HCT116 (cell line): Measurements from ENCODE around the gene PGAP3. TPM values are rescaled to one million over a fixed set of nuclear protein-coding genes. Genes with fewer than 3 reads are reported as not detected.

Experiments used
- ATAC-seq: fragments of 200-7000 bp; cut with Tn5 transposase; 2 replicates; pipeline ENCODE4 v1.9.1; 2020; ENCODE audit warnings: mild to moderate bottlenecking, moderate library complexity
- BruUV-seq: library from RNA; stranded (reverse); fragments of 400-500 nt; replicated peaks from 2 replicates; lab custom pipeline; 2021; lab: Mats Ljungman, UMichigan
- CTCF ChIA-PET: fragments of 300-600 bp; sonication (Branson Sonifier 250); formaldehyde crosslinking; loops from one replicate; lab custom pipeline; 2021; ENCODE audit warnings: antibody characterized with exemption; lab: Charles Lee
- POLR2A ChIA-PET: fragments of 300-600, 350-600 bp; sonication (Branson Sonifier 250); formaldehyde crosslinking; loops from one replicate; lab custom pipeline; 2021; ENCODE audit warnings: antibody characterized with exemption; lab: Charles Lee
- RAD21 ChIA-PET, 2 experiments: fragments of 300-600 bp; sonication (Branson Sonifier 250); formaldehyde crosslinking; loops; one replicate each; lab custom pipeline; 2023; ENCODE audit warnings: low total read pairs in 2 of 2; ENCODE audit not compliant: uncharacterized antibody in 2 of 2, unreplicated experiment in 2 of 2, low non-redundant PET in 1 of 2; lab: Charles Lee
- DNase-seq: peaks from one replicate; pipeline ENCODE4 v3.0.0-alpha.2; 2010; ENCODE audit warnings: low read depth, low spot score
- H2AFZ ChIP-seq: fragments of 200-600 bp; shearing (Covaris generic), sonication (generic); 2 replicates; pipeline ENCODE4 v1.6.1; 2017; ENCODE audit warnings: low read depth, mixed run types, mixed read lengths, antibody characterized with exemption, low read length; ENCODE audit not compliant: poor library complexity, severe bottlenecking
- H3K27ac ChIP-seq: 2 replicates; pipeline ENCODE4 v1.5.1; 2012; ENCODE audit warnings: low read depth, low read length
- H3K27me3 ChIP-seq: fragments of 200-600 bp; sonication (generic); 2 replicates; pipeline ENCODE4 v1.6.1; 2016; ENCODE audit warnings: mixed run types, low read length, mixed read lengths; ENCODE audit not compliant: insufficient read depth
- H3K36me3 ChIP-seq, 2 experiments: fragments of 200-500 bp in 1 of 2; fragments of 200-600 bp in 1 of 2; sonication (Bioruptor generic) in 1 of 2; sonication (generic) in 1 of 2; 2 replicates each; pipeline versions ENCODE4 v1.5.1 to v1.6.1; 2014 to 2016; ENCODE audit warnings: low read length in 2 of 2, inconsistent platforms in 1 of 2, mixed read lengths in 1 of 2, mixed run types in 1 of 2; ENCODE audit not compliant: insufficient read depth in 2 of 2, control insufficient read depth in 1 of 2
- H3K4me1 ChIP-seq, 2 experiments: fragments of 200-600 bp in 1 of 2; sonication (generic) in 1 of 2; 2 replicates each; pipeline versions ENCODE4 v1.5.1 to v1.6.1; 2012 to 2017; ENCODE audit warnings: low read length in 2 of 2, inconsistent platforms in 1 of 2, mild to moderate bottlenecking in 1 of 2, mixed read lengths in 1 of 2, mixed run types in 1 of 2, moderate library complexity in 1 of 2; ENCODE audit not compliant: insufficient read depth in 2 of 2, control insufficient read depth in 1 of 2
- H3K4me2 ChIP-seq: fragments of 200-600 bp; sonication (generic); 2 replicates; pipeline ENCODE4 v1.6.1; 2017; ENCODE audit warnings: mixed run types, low read length, mixed read lengths
- H3K4me3 ChIP-seq, 2 experiments: fragments of 200-600 bp in 1 of 2; sonication (generic) in 1 of 2; replicated peaks in 1 of 2; 2 replicates each; pipeline ENCODE4 v1.5.1; 2011 to 2016; ENCODE audit warnings: low read length in 2 of 2, control low read depth in 1 of 2, low read depth in 1 of 2, mild to moderate bottlenecking in 1 of 2, mixed read lengths in 1 of 2, mixed run types in 1 of 2
- H3K79me2 ChIP-seq: fragments of 200-600 bp; sonication (generic); 2 replicates; pipeline ENCODE4 v1.6.1; 2017; ENCODE audit warnings: mild to moderate bottlenecking, mixed run types, low read length, moderate library complexity, mixed read lengths; ENCODE audit not compliant: insufficient read depth
- H3K9ac ChIP-seq: fragments of 200-600 bp; sonication (generic); 2 replicates; pipeline ENCODE4 v1.6.1; 2016; ENCODE audit warnings: low read length, mixed read lengths
- H3K9me2 ChIP-seq: fragments of 200-600 bp; sonication (generic), shearing (Covaris generic); 2 replicates; pipeline ENCODE4 v1.6.1; 2017; ENCODE audit warnings: mixed run types, mild to moderate bottlenecking, moderate library complexity; ENCODE audit not compliant: insufficient read depth
- H3K9me3 ChIP-seq, 2 experiments: fragments of 200-500 bp in 1 of 2; fragments of 200-600 bp in 1 of 2; sonication (Bioruptor generic) in 1 of 2; sonication (generic) in 1 of 2; 2 replicates each; pipeline ENCODE4 v1.6.1; 2014 to 2017; ENCODE audit warnings: low read length in 2 of 2, mixed read lengths in 2 of 2, inconsistent platforms in 1 of 2, low read depth in 1 of 2, mild to moderate bottlenecking in 1 of 2, mixed run types in 1 of 2, moderate library complexity in 1 of 2; ENCODE audit not compliant: control insufficient read depth in 1 of 2, insufficient read depth in 1 of 2
- H4K20me1 ChIP-seq: fragments of 200-600 bp; sonication (generic), shearing (Covaris generic); 2 replicates; pipeline ENCODE4 v1.6.1; 2017; ENCODE audit warnings: mixed run types, mild to moderate bottlenecking, moderate library complexity; ENCODE audit not compliant: insufficient read depth
- CEBPB ChIP-seq: IDR thresholded peaks from 2 replicates; pipeline ENCODE4 v1.6.1; 2012; ENCODE audit warnings: low read depth
- EGR1 ChIP-seq: IDR thresholded peaks from 2 replicates; pipeline ENCODE4 v1.6.1; 2012; ENCODE audit warnings: low read depth
- ELF1 ChIP-seq: IDR thresholded peaks from 2 replicates; pipeline ENCODE4 v1.6.1; 2012; ENCODE audit warnings: low read depth, borderline replicate concordance
- EZH2 ChIP-seq: fragments of 200-600 bp; sonication (generic); IDR thresholded peaks from 2 replicates; pipeline ENCODE4 v1.6.1; 2017; ENCODE audit warnings: antibody characterized with exemption, mixed run types
- FOSL1 ChIP-seq: IDR thresholded peaks from 2 replicates; pipeline ENCODE4 v1.6.1; 2012; ENCODE audit warnings: low read depth
- POLR2A ChIP-seq: IDR thresholded peaks from 2 replicates; pipeline ENCODE4 v1.7.0; 2011; ENCODE audit warnings: borderline replicate concordance; ENCODE audit not compliant: insufficient read depth, insufficient read length; ENCODE audit errors: extremely low read depth
- RAD21 ChIP-seq: IDR thresholded peaks from 2 replicates; pipeline ENCODE4 v1.6.1; 2012; ENCODE audit warnings: low read depth, mild to moderate bottlenecking
- TCF7L2 ChIP-seq: IDR thresholded peaks from 2 replicates; pipeline ENCODE4 v1.7.0; 2011; ENCODE audit warnings: borderline replicate concordance, inconsistent platforms; ENCODE audit not compliant: insufficient read depth, insufficient read length; ENCODE audit errors: extremely low read depth
- YY1 ChIP-seq: IDR thresholded peaks from 2 replicates; pipeline ENCODE4 v1.6.1; 2011; ENCODE audit warnings: low read length, low read depth, moderate library complexity, mild to moderate bottlenecking; ENCODE audit not compliant: insufficient replicate concordance; ENCODE audit errors: extremely low read depth
- ZNF274 ChIP-seq: fragments of 200-500 bp; sonication (Bioruptor generic); IDR thresholded peaks from 2 replicates; pipeline ENCODE4 v1.6.1; 2014; ENCODE audit warnings: mild to moderate bottlenecking, low read depth, low read length, inconsistent platforms
- intact Hi-C: fragments of 100-400 bp; cut with micrococcal nuclease; formaldehyde crosslinking; loops from 2 replicates; pipeline ENCODE4 v1.10.0; 2022
- total RNA-seq: library from RNA; stranded (reverse); gene quantifications from one replicate; pipeline ENCODE4 v1.2.1, GENCODE V29; 2021; ENCODE audit not compliant: unreplicated experiment
- TF ChIP-seq, protein P1 (sequence below): IDR thresholded peaks from 2 replicates; pipeline ENCODE4 v1.6.1; 2012
- TF ChIP-seq, protein P2 (sequence below): IDR thresholded peaks from 2 replicates; pipeline ENCODE4 v1.6.1; 2011; ENCODE audit warnings: mild to moderate bottlenecking, low read length, moderate library complexity; ENCODE audit not compliant: insufficient replicate concordance; ENCODE audit errors: extremely low read depth

PGAP3 gene
- total RNA-seq, 1 experiment from 2014 or later, result 15.2 TPM

DNA sequence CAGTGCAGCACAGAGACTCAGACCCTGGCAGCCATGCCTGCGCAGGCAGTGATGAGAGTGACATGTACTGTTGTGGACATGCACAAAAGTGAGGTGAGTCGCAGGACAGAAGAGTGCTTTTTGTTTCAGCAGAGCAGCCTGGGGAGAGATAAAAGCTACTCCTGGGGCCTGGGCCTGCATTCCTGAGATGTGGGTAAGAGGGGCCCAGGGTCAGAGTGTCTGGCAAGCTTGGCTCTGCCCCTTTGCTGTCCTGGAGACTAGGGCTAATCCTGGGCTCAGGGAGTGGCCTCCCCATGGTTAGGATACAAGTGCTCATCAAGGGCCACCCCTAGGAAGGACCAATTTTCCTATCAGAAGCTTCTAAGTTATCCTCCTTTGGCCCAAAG is 7.2 kb upstream of the PGAP3 start:
- Histone ChIP-seq H3K36me3 (no peaks in the 10 kb centered on the region), H2AFZ (no peak overlapping the region), H3K9ac (no peak overlapping the region), H3K9me2 (no peaks in the 10 kb centered on the region), H3K4me2 (no peak overlapping the region), H3K27ac (no peak overlapping the region), H3K79me2 (peaks cover 2% of the 10 kb centered on the region; the same call in 1 of the 2 replicates), H3K4me3 (no peak overlapping the region), H3K27me3 (no peaks in the 10 kb centered on the region), H3K9me3 (no peaks in the 10 kb centered on the region), H3K4me1 (peaks cover 7 to 12% of the 10 kb centered on the region in 2 experiments; a peak in 3 of 4 replicates), H4K20me1 (no peaks in the 10 kb centered on the region)
- ChIA-PET CTCF (interaction anchor here (1.1 kb wide), 1 partner anchor 41 kb away, joined by 3 read pairs; no protein-coding TSS in a partner anchor), POLR2A (no interaction called here), RAD21 (interaction anchor here in 1 of 2 experiments (0.5 kb wide), 1 partner anchor 250 kb away, joined by 3 read pairs; no protein-coding TSS in a partner anchor)
- no TSS peak for BruUV-seq
- DNase-seq (no peak), ATAC-seq (no peak)
- intact Hi-C loops, result no loop called here
- no peak for TF ChIP-seq EGR1
- TF ChIP-seq TCF7L2, result no peak
- no peak for TF ChIP-seq RAD21
- no peak for TF ChIP-seq POLR2A
- TF ChIP-seq FOSL1, result no peak
- TF ChIP-seq, protein P1, sequence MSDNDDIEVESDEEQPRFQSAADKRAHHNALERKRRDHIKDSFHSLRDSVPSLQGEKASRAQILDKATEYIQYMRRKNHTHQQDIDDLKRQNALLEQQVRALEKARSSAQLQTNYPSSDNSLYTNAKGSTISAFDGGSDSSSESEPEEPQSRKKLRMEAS, result no peak
- no peak for TF ChIP-seq ZNF274
- no peak for TF ChIP-seq YY1
- no peak for TF ChIP-seq CEBPB
- TF ChIP-seq EZH2, result no peak
- TF ChIP-seq, protein P2, sequence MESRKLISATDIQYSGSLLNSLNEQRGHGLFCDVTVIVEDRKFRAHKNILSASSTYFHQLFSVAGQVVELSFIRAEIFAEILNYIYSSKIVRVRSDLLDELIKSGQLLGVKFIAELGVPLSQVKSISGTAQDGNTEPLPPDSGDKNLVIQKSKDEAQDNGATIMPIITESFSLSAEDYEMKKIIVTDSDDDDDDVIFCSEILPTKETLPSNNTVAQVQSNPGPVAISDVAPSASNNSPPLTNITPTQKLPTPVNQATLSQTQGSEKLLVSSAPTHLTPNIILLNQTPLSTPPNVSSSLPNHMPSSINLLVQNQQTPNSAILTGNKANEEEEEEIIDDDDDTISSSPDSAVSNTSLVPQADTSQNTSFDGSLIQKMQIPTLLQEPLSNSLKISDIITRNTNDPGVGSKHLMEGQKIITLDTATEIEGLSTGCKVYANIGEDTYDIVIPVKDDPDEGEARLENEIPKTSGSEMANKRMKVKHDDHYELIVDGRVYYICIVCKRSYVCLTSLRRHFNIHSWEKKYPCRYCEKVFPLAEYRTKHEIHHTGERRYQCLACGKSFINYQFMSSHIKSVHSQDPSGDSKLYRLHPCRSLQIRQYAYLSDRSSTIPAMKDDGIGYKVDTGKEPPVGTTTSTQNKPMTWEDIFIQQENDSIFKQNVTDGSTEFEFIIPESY, result no peak
- no peak for TF ChIP-seq ELF1
